Fibroblast of villous mesenchyme (primary cell): ENCODE data around the gene MSMO1. TPM values are rescaled to one million over a fixed set of nuclear protein-coding genes. Genes with fewer than 3 reads are reported as not detected.

ENCODE experiments used
- DNase-seq: peaks from one replicate; pipeline ENCODE4 v3.0.0-alpha.2; 2010; ENCODE audit warnings: low read depth
- H3K4me3 ChIP-seq: 2 replicates; pipeline ENCODE4 v1.5.1; 2011; ENCODE audit warnings: low read depth, mild to moderate bottlenecking, low read length
- total RNA-seq: library from RNA; depleted of rRNA; stranded (reverse); fragments of >200 nt; gene quantifications from 2 replicates; pipeline ENCODE4 v1.2.3, GENCODE V29; 2012
- TF ChIP-seq, protein P1 (sequence below): IDR thresholded peaks from 2 replicates; pipeline ENCODE4 v1.5.1; 2012; ENCODE audit warnings: low read depth, mild to moderate bottlenecking, low read length; ENCODE audit not compliant: insufficient read depth

MSMO1 gene
- total RNA-seq, 1 donor, result 731 TPM

DNA sequence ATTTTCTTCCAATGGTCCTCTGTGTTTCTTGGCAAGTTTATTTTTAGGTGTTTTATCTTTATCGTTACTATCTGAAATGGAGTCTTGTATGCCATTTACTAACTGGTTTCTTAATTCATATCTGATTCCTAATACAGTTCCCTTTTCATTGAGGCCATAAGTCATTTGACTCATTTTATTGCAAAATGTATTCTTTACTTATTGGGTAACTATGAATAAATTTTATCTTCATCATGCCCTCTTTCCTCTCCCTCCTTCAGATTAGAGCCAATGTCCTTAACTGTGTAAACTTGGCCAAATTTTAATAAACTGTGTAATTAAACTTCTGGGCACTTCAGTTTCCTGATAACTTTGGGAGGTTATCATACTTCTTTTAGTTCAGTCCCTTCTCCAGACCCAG, 19.3 kb upstream of the MSMO1 start:
- no peak for DNase-seq
- TF ChIP-seq, protein P1, sequence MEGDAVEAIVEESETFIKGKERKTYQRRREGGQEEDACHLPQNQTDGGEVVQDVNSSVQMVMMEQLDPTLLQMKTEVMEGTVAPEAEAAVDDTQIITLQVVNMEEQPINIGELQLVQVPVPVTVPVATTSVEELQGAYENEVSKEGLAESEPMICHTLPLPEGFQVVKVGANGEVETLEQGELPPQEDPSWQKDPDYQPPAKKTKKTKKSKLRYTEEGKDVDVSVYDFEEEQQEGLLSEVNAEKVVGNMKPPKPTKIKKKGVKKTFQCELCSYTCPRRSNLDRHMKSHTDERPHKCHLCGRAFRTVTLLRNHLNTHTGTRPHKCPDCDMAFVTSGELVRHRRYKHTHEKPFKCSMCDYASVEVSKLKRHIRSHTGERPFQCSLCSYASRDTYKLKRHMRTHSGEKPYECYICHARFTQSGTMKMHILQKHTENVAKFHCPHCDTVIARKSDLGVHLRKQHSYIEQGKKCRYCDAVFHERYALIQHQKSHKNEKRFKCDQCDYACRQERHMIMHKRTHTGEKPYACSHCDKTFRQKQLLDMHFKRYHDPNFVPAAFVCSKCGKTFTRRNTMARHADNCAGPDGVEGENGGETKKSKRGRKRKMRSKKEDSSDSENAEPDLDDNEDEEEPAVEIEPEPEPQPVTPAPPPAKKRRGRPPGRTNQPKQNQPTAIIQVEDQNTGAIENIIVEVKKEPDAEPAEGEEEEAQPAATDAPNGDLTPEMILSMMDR, result no peak
- H3K4me3 ChIP-seq, result no peak overlapping the region

DNA sequence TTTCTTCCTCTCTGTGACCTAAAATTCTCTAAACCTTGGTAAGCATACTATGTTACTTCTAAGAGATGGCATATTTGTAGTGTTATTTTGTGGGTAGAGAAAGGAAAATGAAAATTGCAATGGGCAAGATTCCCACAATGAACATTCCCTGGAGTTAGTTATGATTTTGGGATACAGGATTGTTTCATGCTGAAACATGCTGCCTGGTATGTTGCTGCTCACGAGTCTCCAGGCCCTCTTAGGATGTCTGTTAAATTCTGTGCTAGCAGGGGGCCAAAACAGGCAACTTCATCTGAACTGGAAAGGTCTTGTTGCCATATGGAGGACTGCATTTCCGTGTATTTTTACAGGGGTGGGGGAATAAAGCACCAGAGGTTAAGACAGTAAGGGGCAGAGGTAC, 18.9 kb upstream of the MSMO1 start:
- DNase-seq, result no peak
- no peak overlapping the region for H3K4me3 ChIP-seq
- TF ChIP-seq, protein P1, result no peak

DNA sequence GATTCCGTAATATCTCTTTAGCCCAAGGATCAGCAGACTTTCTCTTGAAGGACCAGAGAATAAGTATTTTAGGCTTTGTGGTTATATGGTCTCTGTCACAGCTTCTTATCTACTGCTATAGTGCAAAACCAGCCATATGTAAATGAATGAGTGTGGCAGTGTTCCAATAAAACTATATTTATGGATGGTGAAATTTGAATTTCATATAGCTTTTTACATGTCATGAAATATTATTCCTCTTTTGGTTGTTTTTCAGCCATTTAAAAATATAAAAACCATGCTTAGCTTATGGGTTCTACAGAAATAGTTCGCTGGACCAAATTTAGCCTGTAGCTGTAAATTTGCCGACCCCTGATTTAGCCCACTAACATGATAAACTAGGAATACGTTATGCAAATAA, 18.0 kb upstream of the MSMO1 start:
- H3K4me3 ChIP-seq, result no peak overlapping the region
- DNase-seq, result no peak
- TF ChIP-seq, protein P1, result no peak

DNA sequence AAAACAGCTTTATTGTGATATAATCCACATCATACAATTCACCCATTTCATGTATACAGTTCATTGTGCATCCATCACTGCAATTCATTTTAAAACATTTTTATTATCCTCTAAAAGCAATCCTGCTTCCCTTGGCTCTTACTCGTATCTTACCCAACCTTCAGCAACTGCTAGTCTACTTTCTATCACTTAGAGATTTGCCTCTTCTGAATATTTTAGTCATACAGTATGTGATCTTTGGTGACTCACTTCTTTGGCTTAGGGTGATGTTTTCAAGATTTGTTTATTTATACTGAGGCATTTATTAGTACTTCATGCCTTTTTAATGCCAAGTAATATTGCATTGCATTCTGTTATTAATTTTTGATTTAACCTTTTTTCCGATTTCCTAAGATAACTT, 15.0 kb upstream of the MSMO1 start:
- peak; percentile 62 for DNase-seq
- TF ChIP-seq, protein P1, result no peak
- H3K4me3 ChIP-seq, result no peak overlapping the region

DNA sequence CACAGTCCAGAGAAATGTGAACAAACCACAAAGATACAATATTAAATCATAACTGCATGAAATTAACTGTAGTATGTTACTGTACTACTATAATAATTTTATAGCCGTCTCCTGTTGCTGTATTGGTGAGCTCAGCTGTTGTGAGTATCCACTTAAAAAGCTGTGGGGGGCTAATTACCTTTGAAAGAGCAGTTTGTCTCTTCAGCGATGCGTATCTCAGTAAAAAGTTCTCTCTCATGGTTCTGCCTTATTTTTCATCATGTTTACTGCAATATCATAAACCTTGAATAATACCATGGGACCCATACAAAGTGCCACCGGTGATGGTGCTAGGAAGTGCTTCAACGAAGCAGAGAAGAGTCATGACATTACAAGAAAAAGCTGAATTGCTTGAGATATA, 8.4 kb upstream of the MSMO1 start:
- H3K4me3 ChIP-seq, result no peak overlapping the region
- DNase-seq, result no peak
- TF ChIP-seq, protein P1, result no peak

DNA sequence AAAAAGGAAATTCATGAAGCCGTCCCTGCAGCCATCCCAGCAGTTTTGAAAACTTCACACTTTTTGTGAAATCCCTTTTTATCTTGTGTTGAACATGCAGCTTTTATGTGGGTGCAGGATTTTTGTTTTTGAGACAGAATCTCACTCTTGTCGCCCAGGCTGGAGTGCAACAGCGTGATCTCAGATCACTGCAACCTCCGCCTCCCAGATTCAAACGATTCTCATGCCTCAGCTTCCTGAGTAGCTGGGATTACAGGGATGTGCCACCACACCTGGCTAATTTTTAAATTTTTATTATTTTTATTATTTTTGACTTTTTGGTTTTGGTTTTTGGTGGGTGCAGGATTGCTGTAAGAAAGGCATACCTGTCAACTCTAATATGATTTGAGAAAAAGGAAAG, 8.0 kb upstream of the MSMO1 start:
- no peak overlapping the region for H3K4me3 ChIP-seq
- DNase-seq, result no peak
- TF ChIP-seq, protein P1, result no peak

DNA sequence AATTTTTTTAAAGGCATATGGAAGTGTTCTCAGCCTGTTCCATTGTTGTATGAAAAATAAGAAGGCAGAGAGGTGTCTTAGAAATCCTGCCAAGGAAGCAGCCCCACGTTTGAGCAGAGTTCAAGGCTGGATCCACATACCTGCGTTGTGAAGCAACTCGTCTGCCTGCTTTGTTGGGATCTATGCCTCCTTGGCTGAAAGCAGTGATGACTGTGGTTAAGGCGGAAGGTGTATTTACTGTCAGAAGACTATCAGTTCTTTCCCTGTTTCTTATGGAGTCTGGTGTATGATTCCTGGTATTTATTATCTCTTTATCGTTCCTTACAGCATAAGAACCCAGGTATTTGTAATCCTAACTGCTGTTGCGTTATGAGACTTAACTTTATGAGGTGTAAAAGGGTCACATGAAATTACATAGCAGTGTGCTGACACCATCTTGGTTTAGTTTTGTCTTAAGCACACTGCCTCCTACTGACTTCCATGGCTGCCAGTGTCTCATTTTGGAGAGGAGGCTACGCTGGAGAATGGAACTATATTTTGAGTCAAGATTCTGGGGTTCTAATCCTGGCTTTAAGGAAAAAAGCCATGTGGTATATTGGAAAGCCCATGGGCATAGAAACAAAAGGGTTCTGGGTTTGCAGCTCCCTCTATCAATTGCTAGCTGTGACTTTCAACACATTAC, 3.1 kb upstream of the MSMO1 start:
- no peak for DNase-seq
- TF ChIP-seq, protein P1, result no peak
- no peak overlapping the region for H3K4me3 ChIP-seq
